LNCAP (cell line): ENCODE results near the gene FHL2.

ENCODE experiments used
- TF ChIP-seq, protein P1 (sequence below): fragments of 450-650 bp; IDR thresholded peaks from 2 replicates; pipeline ENCODE4 v1.5.1; 2017; ENCODE audit warnings: mild to moderate bottlenecking

The FHL2 gene

DNA sequence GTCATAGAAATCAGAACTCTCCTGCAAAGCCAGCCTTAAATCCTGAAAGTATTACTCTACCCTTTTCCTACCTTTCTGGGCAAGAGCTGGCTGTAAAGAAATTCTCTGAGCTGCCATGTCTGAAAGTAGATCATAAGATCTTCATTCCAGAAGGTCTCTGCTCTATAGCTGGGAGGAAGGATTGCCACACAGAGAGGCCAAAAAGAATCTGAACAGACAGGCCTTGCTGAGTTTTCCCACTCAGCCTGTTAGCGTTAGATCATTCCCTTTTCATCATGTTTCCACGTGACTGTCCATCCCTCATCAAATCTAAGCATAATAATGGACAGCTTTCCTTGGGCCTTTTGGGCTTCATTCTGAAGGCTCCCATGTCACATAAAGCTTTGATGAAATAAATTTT, 43.2 kb upstream of the FHL2 start:
- TF ChIP-seq, protein P1, sequence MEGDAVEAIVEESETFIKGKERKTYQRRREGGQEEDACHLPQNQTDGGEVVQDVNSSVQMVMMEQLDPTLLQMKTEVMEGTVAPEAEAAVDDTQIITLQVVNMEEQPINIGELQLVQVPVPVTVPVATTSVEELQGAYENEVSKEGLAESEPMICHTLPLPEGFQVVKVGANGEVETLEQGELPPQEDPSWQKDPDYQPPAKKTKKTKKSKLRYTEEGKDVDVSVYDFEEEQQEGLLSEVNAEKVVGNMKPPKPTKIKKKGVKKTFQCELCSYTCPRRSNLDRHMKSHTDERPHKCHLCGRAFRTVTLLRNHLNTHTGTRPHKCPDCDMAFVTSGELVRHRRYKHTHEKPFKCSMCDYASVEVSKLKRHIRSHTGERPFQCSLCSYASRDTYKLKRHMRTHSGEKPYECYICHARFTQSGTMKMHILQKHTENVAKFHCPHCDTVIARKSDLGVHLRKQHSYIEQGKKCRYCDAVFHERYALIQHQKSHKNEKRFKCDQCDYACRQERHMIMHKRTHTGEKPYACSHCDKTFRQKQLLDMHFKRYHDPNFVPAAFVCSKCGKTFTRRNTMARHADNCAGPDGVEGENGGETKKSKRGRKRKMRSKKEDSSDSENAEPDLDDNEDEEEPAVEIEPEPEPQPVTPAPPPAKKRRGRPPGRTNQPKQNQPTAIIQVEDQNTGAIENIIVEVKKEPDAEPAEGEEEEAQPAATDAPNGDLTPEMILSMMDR = no peak

DNA sequence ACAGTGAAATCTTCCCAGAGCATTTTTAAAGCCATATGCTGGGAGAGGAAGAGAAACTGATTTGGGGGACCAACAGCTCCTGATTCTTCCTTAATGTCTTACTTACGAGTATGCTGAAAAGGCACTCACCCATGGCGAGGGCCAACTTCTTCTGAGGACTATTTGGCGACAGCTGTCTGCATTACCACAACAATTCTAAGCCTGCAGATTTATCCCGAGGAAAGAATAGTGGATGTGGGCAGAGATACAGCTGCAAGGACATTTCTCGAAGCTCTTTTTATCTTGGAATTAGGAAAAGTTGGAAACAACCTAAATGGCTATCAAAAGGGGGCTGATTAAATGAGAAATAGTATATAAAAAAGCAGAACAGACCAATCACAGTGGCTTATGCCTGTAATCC, 40.3 kb upstream of the FHL2 start:
- TF ChIP-seq, protein P1 = no peak

DNA sequence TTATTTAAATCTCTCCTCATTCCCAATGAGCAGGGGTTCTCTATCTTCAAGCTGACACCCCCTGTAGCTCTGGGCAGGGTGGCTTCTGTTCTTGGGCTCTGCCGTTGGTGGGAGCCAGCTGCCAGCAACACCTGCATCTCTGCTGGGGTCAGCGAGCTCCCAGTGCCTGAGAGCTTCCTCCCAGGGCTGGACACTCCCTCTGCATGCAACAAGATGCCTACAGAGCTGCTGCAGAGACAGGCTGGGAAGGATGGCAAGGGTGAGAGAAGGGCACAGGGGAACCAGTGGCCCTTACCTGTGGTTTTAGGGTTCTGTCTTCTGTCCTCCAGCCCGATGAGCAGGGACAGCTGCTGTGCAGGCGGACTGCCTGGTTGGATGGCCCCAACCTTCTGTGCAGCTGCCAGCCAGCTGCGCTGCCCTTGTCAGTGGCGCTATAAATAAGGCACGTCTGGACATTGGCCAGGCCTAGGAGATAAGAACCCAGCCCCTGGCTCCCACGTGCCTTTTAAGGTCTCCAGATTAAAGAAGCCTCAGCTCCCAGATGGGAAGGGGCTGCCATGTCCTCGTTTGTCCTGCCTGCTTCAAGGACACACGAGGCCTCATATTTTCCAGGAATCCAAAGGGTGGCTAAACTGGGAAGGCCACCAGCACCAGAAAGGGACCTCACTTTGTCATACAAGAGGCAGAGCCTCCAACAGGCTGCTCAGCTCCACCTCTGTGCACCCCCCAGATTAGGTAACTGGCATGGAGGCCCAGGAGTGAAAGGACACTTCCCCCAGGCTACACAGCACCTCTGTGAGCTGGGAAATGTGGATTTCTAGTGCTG, 39.5 kb upstream of the FHL2 start:
- TF ChIP-seq, protein P1 = no peak

DNA sequence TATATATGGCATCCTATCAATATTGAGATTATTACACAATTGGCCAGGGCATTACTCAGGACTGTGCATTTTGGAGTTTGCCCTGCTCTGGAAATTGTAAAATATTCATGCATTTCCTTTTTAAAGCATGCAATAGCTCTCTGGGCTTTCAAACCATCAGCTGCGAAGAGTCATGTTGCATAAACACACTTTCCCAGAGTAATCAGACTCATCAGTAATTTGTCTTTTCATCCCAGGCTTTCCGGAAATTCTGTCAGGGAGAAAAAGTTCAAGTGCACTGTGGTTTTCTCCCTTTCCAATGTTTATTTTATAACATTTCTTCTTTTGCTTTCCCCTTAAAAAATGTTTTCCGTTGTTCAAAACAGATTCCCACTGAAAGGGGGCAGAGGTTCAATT, 38.9 kb upstream of the FHL2 start:
- TF ChIP-seq, protein P1 = no peak

DNA sequence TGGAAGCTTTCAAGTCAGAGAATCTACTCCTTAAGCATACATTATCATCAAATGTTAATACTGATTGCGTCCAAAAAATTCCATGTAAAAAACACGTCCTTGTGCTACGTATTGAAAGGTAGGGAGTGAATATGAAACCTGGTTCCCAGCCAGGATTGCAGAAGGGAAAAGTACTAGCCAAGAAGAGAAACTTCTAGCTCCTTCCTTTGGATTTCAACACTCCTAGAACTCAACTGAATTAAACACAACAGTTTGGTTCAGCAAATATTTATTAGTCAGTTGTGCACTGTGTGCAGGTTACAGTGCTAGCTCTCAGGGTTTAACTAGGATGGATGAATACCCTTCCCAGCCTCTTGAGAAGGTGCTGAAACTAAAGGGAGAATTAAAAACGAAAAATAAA, 33.9 kb upstream of the FHL2 start:
- TF ChIP-seq, protein P1 = no peak

DNA sequence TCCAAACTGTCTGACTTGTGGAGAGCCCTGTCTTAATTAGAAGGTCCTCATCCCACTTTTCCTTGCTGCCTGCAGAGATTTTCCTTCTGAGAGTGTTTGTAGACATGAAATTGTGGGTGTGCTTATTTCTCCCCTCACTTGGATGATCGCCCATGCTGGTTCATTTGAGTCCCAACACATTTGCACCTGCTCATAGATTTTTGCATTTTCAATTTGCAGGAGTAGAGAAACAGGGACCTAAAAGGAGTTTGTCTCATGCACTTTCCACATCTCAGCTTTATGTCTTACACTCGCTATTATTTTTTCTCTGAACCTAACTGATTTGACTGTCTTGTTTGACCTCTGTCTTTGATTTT, 33.2 kb upstream of the FHL2 start:
- TF ChIP-seq, protein P1 = no peak

DNA sequence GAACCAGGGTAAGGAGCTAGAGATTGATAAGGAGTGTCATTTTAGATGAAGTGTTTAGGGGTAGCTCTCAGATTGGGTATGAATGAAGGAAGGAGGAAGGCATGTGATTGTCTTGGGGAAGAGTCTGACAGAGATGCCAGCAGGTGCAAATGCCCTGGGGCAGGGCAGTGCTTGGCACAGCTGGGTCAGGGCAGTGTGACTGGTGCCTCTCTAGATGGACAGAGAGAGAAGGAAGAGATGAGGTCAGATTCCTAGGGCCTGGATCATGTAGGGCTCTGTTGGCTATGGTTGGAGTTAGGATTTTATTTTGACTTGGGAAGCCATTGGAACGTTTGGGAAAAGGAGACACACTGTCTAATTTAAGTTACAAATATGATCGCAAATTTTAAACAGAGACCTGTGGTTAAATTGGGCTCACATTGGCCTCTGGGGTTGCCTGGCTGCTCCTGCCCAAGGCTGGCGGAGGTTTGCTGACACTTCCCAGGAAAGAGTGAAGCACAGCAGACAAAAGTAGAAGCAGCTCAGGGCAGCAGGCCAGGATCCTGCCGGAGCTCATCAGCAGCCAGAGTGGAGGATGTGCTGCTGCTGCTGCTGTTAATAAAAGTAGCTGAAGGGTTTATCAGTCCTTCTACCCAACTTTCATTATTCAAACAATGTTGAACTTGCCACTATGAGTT, 32.7 kb upstream of the FHL2 start:
- TF ChIP-seq, protein P1 = no peak
